Skeletal muscle tissue (tissue), 4 donors: ENCODE measurements around the gene RLN3. TPM values are rescaled to one million over a fixed set of nuclear protein-coding genes. Genes with fewer than 3 reads are reported as not detected.

Source experiments
- H3K27ac ChIP-seq: one replicate; pipeline ENCODE4 v1.7.0; 2013; ENCODE audit warnings: mild to moderate bottlenecking, low read depth, low read length, inconsistent platforms
- H3K27me3 ChIP-seq, 3 donors: one replicate each; pipeline ENCODE4 v1.7.0; 2013; ENCODE audit warnings: low read length in 3 of 3; ENCODE audit not compliant: control insufficient read depth in 3 of 3, insufficient read depth in 3 of 3
- H3K36me3 ChIP-seq, 3 donors: one replicate each; pipeline ENCODE4 v1.7.0; 2013; ENCODE audit warnings: low read length in 3 of 3; ENCODE audit not compliant: control insufficient read depth in 3 of 3, insufficient read depth in 3 of 3
- H3K4me1 ChIP-seq, 3 donors: one replicate each; pipeline ENCODE4 v1.7.0; 2013; ENCODE audit warnings: low read length in 3 of 3, mild to moderate bottlenecking in 3 of 3; ENCODE audit not compliant: control insufficient read depth in 3 of 3, insufficient read depth in 3 of 3
- H3K4me3 ChIP-seq, 3 donors: one replicate each; pipeline ENCODE4 v1.7.0; 2013; ENCODE audit warnings: low read length in 3 of 3
- H3K9ac ChIP-seq, 3 donors: one replicate each; pipeline ENCODE4 v1.7.0; 2013; ENCODE audit warnings: low read length in 3 of 3, mild to moderate bottlenecking in 3 of 3, moderate library complexity in 2 of 3, low read depth in 1 of 3
- H3K9me3 ChIP-seq, 3 donors: one replicate each; pipeline ENCODE4 v1.7.0; 2013; ENCODE audit warnings: low read length in 3 of 3; ENCODE audit not compliant: control insufficient read depth in 3 of 3
- total RNA-seq: library from RNA; depleted of rRNA; stranded (reverse); fragments of >200 nt; gene quantifications from one replicate; pipeline ENCODE4 v1.2.3, GENCODE V29; 2014
- donor health status: Osteomylitis.

The RLN3 gene
- total RNA-seq, 1 donor from 2014 or later = not detected

- Histone ChIP-seq H3K9ac (peak overlapping the region; percentile 35 to 79 (median 61)), H3K4me3 (peak overlapping the region in 2 of 3 donors; percentile 10 to 54), H3K9me3 (peaks cover 0 to 2% (median 0%) of the 10 kb centered on the region in 3 donors), H3K4me1 (peaks cover 38 to 46% (median 41%) of the 10 kb centered on the region in 3 donors), H3K27ac (peak overlapping the region; percentile 99), H3K27me3 (no peaks in the 10 kb centered on the region), H3K36me3 (peaks cover 0 to 3% (median 1%) of the 10 kb centered on the region in 3 donors)
Measured at GRCh38 chr19:14002571-14003250, 25.2 kb upstream of the RLN3 start.

GRCh38 chr19:14003251-14004055 is 24.5 kb upstream of the RLN3 start:
- Histone ChIP-seq H3K4me1 (peaks cover 37 to 45% (median 41%) of the 10 kb centered on the region in 3 donors), H3K4me3 (peak overlapping the region in 2 of 3 donors; percentile 1 to 10), H3K9ac (peak overlapping the region; percentile 35 to 79 (median 70)), H3K9me3 (peaks cover 0 to 2% (median 0%) of the 10 kb centered on the region in 3 donors), H3K36me3 (peaks cover 0 to 3% (median 0%) of the 10 kb centered on the region in 3 donors), H3K27ac (peak overlapping the region; percentile 99), H3K27me3 (no peaks in the 10 kb centered on the region)

- Histone ChIP-seq H3K27me3 (no peaks in the 10 kb centered on the region), H3K27ac (peak overlapping the region; percentile 99), H3K36me3 (no peaks in the 10 kb centered on the region), H3K4me1 (peaks cover 37 to 45% (median 41%) of the 10 kb centered on the region in 3 donors), H3K9me3 (no peaks in the 10 kb centered on the region), H3K9ac (peak overlapping the region; percentile 69 to 77 (median 74)), H3K4me3 (peak overlapping the region; percentile 60 to 68 (median 62))
Measured at GRCh38 chr19:14004619-14005348, 23.2 kb upstream of the RLN3 start.

- peaks cover 37 to 44% (median 38%) of the 10 kb centered on the region in 3 donors for H3K4me1 ChIP-seq
- peak overlapping the region; percentile 61 to 68 (median 62) for H3K4me3 ChIP-seq
- H3K9ac ChIP-seq = peak overlapping the region; percentile 69 to 77 (median 74)
Measured at GRCh38 chr19:14005349-14006084, 22.4 kb upstream of the RLN3 start.

GRCh38 chr19:14006085-14006765 is 21.7 kb upstream of the RLN3 start, which contains the start of gene RFX1:
Gene RFX1, minus strand, starts transcription at chr19:14006320. Its CDS starts 12,477 bp downstream, at chr19:13993843.
- Histone ChIP-seq H3K4me1 (peaks cover 33 to 40% (median 33%) of the 10 kb centered on the region in 3 donors), H3K9me3 (no peaks in the 10 kb centered on the region), H3K27ac (peak within 1 kb of the TSS; percentile 99), H3K4me3 (peak within 1 kb of the TSS; percentile 87 to 97 (median 96)), H3K27me3 (no peaks in the 10 kb centered on the region), H3K36me3 (no peaks in the 10 kb centered on the region), H3K9ac (peak within 1 kb of the TSS; percentile 94 to 99 (median 97))

More at GRCh38 chr19:14005349-14006084, 22.4 kb upstream of the RLN3 start:
- Histone ChIP-seq H3K36me3 (no peaks in the 10 kb centered on the region), H3K9me3 (no peaks in the 10 kb centered on the region), H3K27me3 (no peaks in the 10 kb centered on the region), H3K27ac (peak overlapping the region; percentile 99)

GRCh38 chr19:14006766-14007562 is 21.0 kb upstream of the RLN3 start:
- Histone ChIP-seq H3K36me3 (no peaks in the 10 kb centered on the region), H3K9ac (peak overlapping the region; percentile 94 to 99 (median 97)), H3K4me1 (peaks cover 30 to 34% (median 33%) of the 10 kb centered on the region in 3 donors), H3K27me3 (no peaks in the 10 kb centered on the region), H3K4me3 (peak overlapping the region; percentile 87 to 97 (median 96)), H3K9me3 (no peaks in the 10 kb centered on the region), H3K27ac (peak overlapping the region; percentile 99)

- H3K4me1 ChIP-seq = no peaks in the 10 kb centered on the region
- no peaks in the 10 kb centered on the region for H3K36me3 ChIP-seq
Measured at GRCh38 chr19:14012378-14012915, 15.5 kb upstream of the RLN3 start.

GRCh38 chr19:14015524-14016035 is 12.4 kb upstream of the RLN3 start:
- Histone ChIP-seq H3K9ac (no peak overlapping the region), H3K27ac (no peak overlapping the region), H3K36me3 (no peaks in the 10 kb centered on the region), H3K4me3 (no peak overlapping the region), H3K4me1 (no peaks in the 10 kb centered on the region), H3K27me3 (no peaks in the 10 kb centered on the region), H3K9me3 (no peaks in the 10 kb centered on the region)

More at GRCh38 chr19:14012378-14012915, 15.5 kb upstream of the RLN3 start:
- Histone ChIP-seq H3K27ac (no peak overlapping the region), H3K4me3 (no peak overlapping the region), H3K27me3 (no peaks in the 10 kb centered on the region), H3K9ac (no peak overlapping the region), H3K9me3 (no peaks in the 10 kb centered on the region)
